HepG2 (cell line): ENCODE measurements around the gene SLC22A23. TPM values are rescaled to one million over a fixed set of nuclear protein-coding genes. Genes with fewer than 3 reads are reported as not detected.
A peak's percentile ranks its signal among the peaks of the same experiment; 100 is the strongest.

Experiments
- ATF7-NPFF ChIP-seq: sonication (generic); formaldehyde crosslinking; IDR thresholded peaks from 2 replicates; pipeline ENCODE4 v1.8.1; 2023; ENCODE audit warnings: mild to moderate bottlenecking, low read depth, missing genetic modification reagents, moderate library complexity
- DR1 ChIP-seq: sonication (generic); formaldehyde crosslinking; IDR thresholded peaks from 2 replicates; pipeline ENCODE4 v1.8.0; 2021; ENCODE audit warnings: mild to moderate bottlenecking, missing genetic modification reagents, inconsistent platforms
- EEA1 ChIP-seq: sonication (generic); formaldehyde crosslinking; IDR thresholded peaks from 2 replicates; pipeline ENCODE4 v1.5.1; 2020; ENCODE audit warnings: mild to moderate bottlenecking, missing genetic modification reagents, borderline replicate concordance
- JUN ChIP-seq: sonication (generic); formaldehyde crosslinking; IDR thresholded peaks from 2 replicates; pipeline ENCODE4 v1.4.0; 2020; ENCODE audit warnings: mild to moderate bottlenecking, missing genetic modification reagents
- KAT2B ChIP-seq: fragments of 150-350 bp; IDR thresholded peaks from 2 replicates; pipeline ENCODE4 v1.6.1; 2014; ENCODE audit warnings: low read depth, low read length, borderline replicate concordance
- MTA1 ChIP-seq: sonication (generic); formaldehyde crosslinking; IDR thresholded peaks from 2 replicates; pipeline ENCODE4 v1.4.0; 2020; ENCODE audit warnings: missing genetic modification reagents, mild to moderate bottlenecking, borderline replicate concordance
- ONECUT2 ChIP-seq: sonication (generic); formaldehyde crosslinking; IDR thresholded peaks from 2 replicates; pipeline ENCODE4 v1.4.0; 2020; ENCODE audit warnings: missing genetic modification reagents
- PAF1 ChIP-seq: IDR thresholded peaks from 2 replicates; pipeline ENCODE4 v1.6.1; 2016; ENCODE audit warnings: missing genetic modification reagents, missing compliant biosample characterization
- PHB2 ChIP-seq: fragments of 450-650 bp; IDR thresholded peaks from 2 replicates; pipeline ENCODE4 v1.6.1; 2018; ENCODE audit not compliant: partially characterized antibody
- RBAK ChIP-seq: sonication (generic); formaldehyde crosslinking; IDR thresholded peaks from 2 replicates; pipeline ENCODE4 v1.5.1; 2020; ENCODE audit warnings: mild to moderate bottlenecking, missing genetic modification reagents
- RELA ChIP-seq: sonication (generic); formaldehyde crosslinking; IDR thresholded peaks from 2 replicates; pipeline ENCODE4 v1.4.0; 2020; ENCODE audit warnings: missing genetic modification reagents
- SMAD1 ChIP-seq: sonication (generic); formaldehyde crosslinking; IDR thresholded peaks from 2 replicates; pipeline ENCODE4 v1.4.0; 2020; ENCODE audit warnings: missing genetic modification reagents, low read depth, mild to moderate bottlenecking, borderline replicate concordance
- SNAI1 ChIP-seq: sonication (generic); formaldehyde crosslinking; IDR thresholded peaks from 2 replicates; pipeline ENCODE4 v1.5.0; 2020; ENCODE audit warnings: mild to moderate bottlenecking, missing genetic modification reagents, borderline replicate concordance
- SPEN ChIP-seq: sonication (generic); formaldehyde crosslinking; IDR thresholded peaks from 2 replicates; pipeline ENCODE4 v1.5.1; 2020; ENCODE audit warnings: low read depth, mild to moderate bottlenecking, missing genetic modification reagents
- WIZ ChIP-seq: sonication (generic); formaldehyde crosslinking; IDR thresholded peaks from 2 replicates; pipeline ENCODE4 v1.5.1; 2020; ENCODE audit warnings: mild to moderate bottlenecking, missing genetic modification reagents
- ZBTB21 ChIP-seq: sonication (generic); formaldehyde crosslinking; IDR thresholded peaks from 2 replicates; pipeline ENCODE4 v1.4.0; 2020; ENCODE audit warnings: missing genetic modification reagents
- ZC3H4 ChIP-seq: sonication (generic); formaldehyde crosslinking; IDR thresholded peaks from 2 replicates; pipeline ENCODE4 v1.4.0; 2020; ENCODE audit warnings: missing genetic modification reagents, borderline replicate concordance
- ZEB1 ChIP-seq: IDR thresholded peaks from 2 replicates; pipeline ENCODE4 v1.6.1; 2012; ENCODE audit warnings: mild to moderate bottlenecking, low read depth, inconsistent platforms; ENCODE audit not compliant: insufficient replicate concordance
- ZNF10 ChIP-seq: sonication (generic); formaldehyde crosslinking; IDR thresholded peaks from 2 replicates; pipeline ENCODE4 v1.4.0; 2020; ENCODE audit warnings: mild to moderate bottlenecking, low read depth, missing genetic modification reagents, borderline replicate concordance
- ZNF205 ChIP-seq: IDR thresholded peaks from 2 replicates; pipeline ENCODE4 v1.6.1; 2018; ENCODE audit warnings: missing biosample characterization, missing genetic modification reagents
- ZNF253 ChIP-seq: sonication (generic); formaldehyde crosslinking; IDR thresholded peaks from 2 replicates; pipeline ENCODE4 v1.8.0; 2022; ENCODE audit warnings: mild to moderate bottlenecking, missing genetic modification reagents, borderline replicate concordance
- ZNF275 ChIP-seq: sonication (generic); formaldehyde crosslinking; IDR thresholded peaks from 2 replicates; pipeline ENCODE4 v1.8.0; 2022; ENCODE audit warnings: missing genetic modification reagents, mild to moderate bottlenecking, inconsistent platforms, borderline replicate concordance
- ZNF512 ChIP-seq: sonication (generic); formaldehyde crosslinking; IDR thresholded peaks from 2 replicates; pipeline ENCODE4 v1.4.0; 2020; ENCODE audit warnings: mild to moderate bottlenecking, missing genetic modification reagents
- ZNF558 ChIP-seq: sonication (generic); formaldehyde crosslinking; IDR thresholded peaks from 2 replicates; pipeline ENCODE4 v1.9.0; 2022; ENCODE audit warnings: mild to moderate bottlenecking, missing genetic modification reagents, borderline replicate concordance
- ZSCAN9 ChIP-seq: IDR thresholded peaks from 2 replicates; pipeline ENCODE4 v1.6.1; 2016; ENCODE audit warnings: borderline replicate concordance
- polyA plus RNA-seq, 8 experiments: library from polyadenylated mRNA; depleted of rRNA in 3 of 8; stranded (reverse) in 7 of 8; unstranded in 1 of 8; fragments of >200 nt; fragmentation: Illumina TruSeq in 4 of 8; extraction: Trizol in 4 of 8; gene quantifications; 2 replicates each; pipeline versions ENCODE4 v1.2.1 to v1.2.3, GENCODE V29; 2011 to 2016; ENCODE audit warnings: low read depth in 4 of 8, missing spikeins in 1 of 8, mixed read lengths in 1 of 8; ENCODE audit not compliant: insufficient read depth in 1 of 8
- total RNA-seq, 5 experiments: library from RNA; depleted of rRNA; stranded (reverse); fragments of >200 nt; fragmentation: Illumina TruSeq; extraction: Trizol; gene quantifications; 2 replicates each; pipeline ENCODE4 v1.2.3, GENCODE V29; 2016; ENCODE audit warnings: low read depth in 1 of 5
- TF ChIP-seq, protein P1 (sequence below): IDR thresholded peaks from 2 replicates; pipeline ENCODE4 v1.6.1; 2012; ENCODE audit warnings: inconsistent platforms
- TF ChIP-seq, protein P2 (sequence below): fragments of 450-650 bp; IDR thresholded peaks from 2 replicates; pipeline ENCODE4 v1.6.1; 2017

Gene SLC22A23
- total and polyA plus RNA-seq, 2 of the 13 experiments (the other 11 are each of a cell fraction or from before 2014, with no cell fraction given) = 11.8 to 17.5 TPM

DNA sequence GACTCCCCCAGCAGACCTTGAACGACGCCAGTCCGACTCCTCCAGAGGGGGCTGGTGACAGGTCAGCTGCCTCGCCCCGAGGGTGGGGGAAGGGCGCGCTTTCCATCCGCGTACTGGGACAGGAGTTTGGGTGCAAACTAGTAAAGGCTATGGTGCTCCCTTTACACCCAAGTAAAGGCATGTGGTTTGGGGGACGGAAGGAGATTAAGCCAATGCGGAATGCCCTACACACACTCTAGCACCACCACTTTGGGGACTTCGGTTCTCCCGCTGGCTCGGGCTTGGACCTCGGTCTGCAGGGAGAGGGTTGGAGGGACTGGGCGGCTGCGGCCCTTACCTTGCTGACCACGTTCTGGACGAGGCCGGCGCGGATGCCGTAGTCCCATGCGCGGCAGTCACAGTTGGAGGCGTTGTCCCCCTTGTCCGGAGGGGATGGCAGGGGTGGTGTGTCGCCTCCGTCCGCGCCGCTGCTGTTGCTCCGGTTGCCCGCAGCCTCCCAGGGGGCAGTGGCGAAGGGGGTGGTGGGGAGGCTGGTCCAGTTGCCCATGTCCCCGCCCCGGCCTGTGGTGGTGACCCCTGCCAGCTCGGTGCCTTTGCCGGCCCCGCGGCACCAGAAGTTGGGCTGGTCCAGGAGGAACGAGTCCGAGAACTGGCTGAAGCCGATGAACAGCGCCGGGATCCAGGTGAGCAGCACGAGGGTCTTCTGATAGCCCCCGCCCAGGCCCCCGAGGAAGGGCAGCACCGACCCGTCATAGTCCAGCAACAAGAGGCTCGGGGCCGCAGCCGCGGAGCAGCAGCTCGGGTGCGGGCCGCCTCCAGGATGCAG lies 1.1 kb downstream of the SLC22A23 start (continued):
- TF ChIP-seq KAT2B (no peak), SPEN (CRISPR knock-in tag) (peak; percentile 69), JUN (CRISPR knock-in tag) (no peak; the same call in 1 of the 2 replicates), MTA1 (CRISPR knock-in tag) (no peak; the same call in 1 of the 2 replicates), SNAI1 (CRISPR knock-in tag) (no peak), SMAD1 (CRISPR knock-in tag) (peak; percentile 69; the same call in 1 of the 2 replicates), ZNF205 (CRISPR knock-in tag) (no peak), WIZ (CRISPR knock-in tag) (peak; percentile 59; the same call in 1 of the 2 replicates), ZNF558 (CRISPR knock-in tag) (no peak), ZNF253 (CRISPR knock-in tag) (no peak), ONECUT2 (CRISPR knock-in tag) (no peak), ZC3H4 (CRISPR knock-in tag) (no peak; the same call in 1 of the 2 replicates), PHB2 (no peak), RELA (no peak), ZSCAN9 (no peak), RBAK (no peak), ZNF512 (CRISPR knock-in tag) (no peak), ZNF10 (CRISPR knock-in tag) (no peak), ATF7-NPFF (peak; percentile 24; the same call in 1 of the 2 replicates), EEA1 (peak; percentile 69; the same call in 1 of the 2 replicates), ZEB1 (no peak), ZBTB21 (CRISPR knock-in tag) (no peak), PAF1 (no peak), ZNF275 (CRISPR knock-in tag) (no peak; the same call in 1 of the 2 replicates), DR1 (CRISPR knock-in tag) (no peak)
- TF ChIP-seq, protein P1, sequence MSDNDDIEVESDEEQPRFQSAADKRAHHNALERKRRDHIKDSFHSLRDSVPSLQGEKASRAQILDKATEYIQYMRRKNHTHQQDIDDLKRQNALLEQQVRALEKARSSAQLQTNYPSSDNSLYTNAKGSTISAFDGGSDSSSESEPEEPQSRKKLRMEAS = peak; percentile 66
- TF ChIP-seq, protein P2, sequence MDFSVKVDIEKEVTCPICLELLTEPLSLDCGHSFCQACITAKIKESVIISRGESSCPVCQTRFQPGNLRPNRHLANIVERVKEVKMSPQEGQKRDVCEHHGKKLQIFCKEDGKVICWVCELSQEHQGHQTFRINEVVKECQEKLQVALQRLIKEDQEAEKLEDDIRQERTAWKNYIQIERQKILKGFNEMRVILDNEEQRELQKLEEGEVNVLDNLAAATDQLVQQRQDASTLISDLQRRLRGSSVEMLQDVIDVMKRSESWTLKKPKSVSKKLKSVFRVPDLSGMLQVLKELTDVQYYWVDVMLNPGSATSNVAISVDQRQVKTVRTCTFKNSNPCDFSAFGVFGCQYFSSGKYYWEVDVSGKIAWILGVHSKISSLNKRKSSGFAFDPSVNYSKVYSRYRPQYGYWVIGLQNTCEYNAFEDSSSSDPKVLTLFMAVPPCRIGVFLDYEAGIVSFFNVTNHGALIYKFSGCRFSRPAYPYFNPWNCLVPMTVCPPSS = no peak
